Measurements from ENCODE around the gene ULK1. TPM values are rescaled to one million over a fixed set of nuclear protein-coding genes. Genes with fewer than 3 reads are reported as not detected.
A peak's percentile ranks its signal among the peaks of the same experiment; 100 is the strongest.
"Not testable (repeated sequence)": the region's sequence is repeated elsewhere in the genome, so short reads cannot be mapped to it uniquely, and the experiment has no call there.

ULK1 gene
- total and polyA plus RNA-seq, 3 experiments from 2014 or later, result 0.98 to 22.8 (median 18.7) TPM

DNA sequence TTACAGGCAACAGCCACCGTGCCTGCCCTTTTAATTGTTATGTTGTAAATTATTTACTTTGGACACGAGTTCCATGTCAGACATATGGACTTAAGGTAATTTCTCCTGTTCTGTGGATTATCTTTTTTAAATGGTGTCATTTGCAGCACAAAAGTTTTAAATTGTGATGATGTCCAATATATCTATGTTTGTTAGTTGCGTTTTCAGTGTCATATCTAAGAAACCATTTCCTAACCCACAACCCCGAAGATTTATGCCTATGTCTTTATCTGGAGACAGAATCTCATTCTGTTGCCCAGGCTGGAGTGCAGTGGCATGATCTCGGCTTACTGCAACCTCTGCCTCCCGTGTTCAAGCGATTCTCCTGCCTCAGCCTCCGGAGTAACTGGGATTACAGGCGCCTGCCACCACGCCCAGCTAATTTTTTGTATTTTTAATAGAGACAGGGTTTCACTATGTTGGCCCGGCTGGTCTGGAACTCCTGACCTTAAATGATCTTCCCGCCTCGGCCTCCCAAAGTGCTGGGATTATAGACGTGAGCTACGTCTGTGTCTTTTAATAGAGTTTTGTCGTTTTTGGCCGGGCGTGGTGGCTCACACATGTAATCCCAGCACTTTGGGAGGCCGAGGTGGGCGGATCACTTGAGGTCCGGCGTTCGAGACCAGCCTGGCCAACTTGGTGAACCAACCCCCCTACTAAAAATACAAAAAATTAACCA is 54.5 kb downstream of the ULK1 start:
- H3K36me3 ChIP-seq (ENCODE audit: insufficient read depth, low read length); H3K27me3 Mint-ChIP-seq; H3K27me3 ChIP-seq (ENCODE audit: insufficient read depth, low read length, poor library complexity, severe bottlenecking); H3K9me3 Mint-ChIP-seq; H3K9me3 ChIP-seq (ENCODE audit: low read length): not testable (repeated sequence)
- Mint-ChIP-seq H3K36me3 (peaks cover 0 to 23% (median 0%) of the 10 kb centered on the region in 3 donors), H3K27ac (peak overlapping the region; percentile 85 to 94 (median 93)), H3K4me3 (peak overlapping the region; percentile 77 to 90 (median 84)), H3K4me1 (peaks cover 27 to 48% (median 46%) of the 10 kb centered on the region in 3 donors)
- Histone ChIP-seq H3K4me1 (ENCODE audit: insufficient read depth, low read length) (peaks cover 35% of the 10 kb centered on the region), H3K4me3 (ENCODE audit: low read length) (peak overlapping the region; percentile 56), H3K27ac (ENCODE audit: low read depth, low read length) (peak overlapping the region; percentile 65)
- CTCF ChIA-PET, result interaction anchor here (1.5 kb wide), 1 partner anchor 21 kb away, joined by 4 read pairs; no protein-coding TSS in a partner anchor
- POLR2A ChIA-PET, result interaction anchor here (1.0 to 1.9 kb wide), 3 partner anchors 14 to 52 kb away, joined by 3 to 7 read pairs (median 4); partner anchors contain the start of gene PUS1
- DNase-seq, result peak in 1 of 5 donors; percentile 18

DNA sequence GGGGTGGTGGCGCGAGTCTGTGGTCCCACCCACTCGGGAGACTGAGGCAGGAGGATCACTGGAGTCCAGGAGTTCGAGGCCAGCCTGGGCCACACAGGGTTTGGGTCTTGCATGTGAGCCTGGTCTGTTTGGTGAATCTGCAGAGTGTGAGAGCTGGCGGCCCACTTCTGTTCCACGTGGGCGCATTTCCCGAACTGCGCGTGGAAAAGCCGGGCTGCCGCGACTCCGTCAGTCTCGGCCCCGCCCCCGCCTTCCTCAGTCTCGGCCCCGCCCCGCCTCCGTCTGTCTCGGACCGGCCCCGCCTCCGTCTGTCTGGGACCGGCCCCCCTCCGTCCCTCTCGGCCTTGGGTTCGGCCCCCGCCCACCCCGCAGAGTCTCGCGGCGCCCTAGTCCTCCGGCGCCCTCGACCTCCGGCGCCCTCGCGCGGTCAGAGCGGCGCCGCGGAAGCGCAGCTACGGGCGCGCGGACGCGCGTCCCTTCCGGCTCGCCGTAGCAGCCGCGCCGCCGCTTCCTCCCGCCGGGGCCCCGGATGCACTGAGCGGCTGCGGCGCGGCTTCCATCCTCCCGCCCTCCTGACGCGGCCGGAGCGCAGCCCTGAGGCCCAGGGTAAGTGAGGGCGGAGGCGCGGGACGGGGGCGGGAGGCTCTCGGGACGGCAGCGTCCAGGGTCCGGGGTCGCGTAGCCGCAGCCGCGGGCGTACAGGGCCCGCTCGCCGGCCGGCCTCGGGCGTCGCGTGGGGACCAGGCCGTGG is 55.2 kb downstream of the ULK1 start, which contains the start of gene EP400:
TSS of gene EP400 (plus strand) at position 512 of the 751 bp plus-strand sequence. CDS start 10,678 bp downstream, outside the sequence.
- Mint-ChIP-seq H3K27me3 (peaks cover 0 to 2% of the 10 kb centered on the region in 2 donors), H3K4me1 (peaks cover 29 to 53% (median 50%) of the 10 kb centered on the region in 3 donors), H3K27ac (peak within 1 kb of the TSS; percentile 89 to 95 (median 94)), H3K4me3 (peak within 1 kb of the TSS; percentile 91 to 96 (median 91)), H3K36me3 (peaks cover 0 to 19% (median 0%) of the 10 kb centered on the region in 3 donors), H3K9me3 (no peaks in the 10 kb centered on the region)
- CTCF ChIA-PET, result interaction anchor here (1.0 to 1.5 kb wide), 4 partner anchors 11 to 845 kb away, joined by 3 to 4 read pairs (median 4); no protein-coding TSS in a partner anchor
- Histone ChIP-seq H3K27ac (ENCODE audit: low read depth, low read length) (peak within 1 kb of the TSS; percentile 69), H3K4me1 (ENCODE audit: insufficient read depth, low read length) (peaks cover 35% of the 10 kb centered on the region), H3K27me3 (ENCODE audit: insufficient read depth, low read length, poor library complexity, severe bottlenecking) (no peaks in the 10 kb centered on the region), H3K4me3 (ENCODE audit: low read length) (peak within 1 kb of the TSS; percentile 78), H3K9me3 (ENCODE audit: low read length) (no peaks in the 10 kb centered on the region), H3K36me3 (ENCODE audit: insufficient read depth, low read length) (no peaks in the 10 kb centered on the region)
- peak; percentile 86 to 96 (median 95) for DNase-seq
- POLR2A ChIA-PET, result interaction anchor here (0.7 to 1.9 kb wide), 4 partner anchors 9 to 53 kb away, joined by 3 to 7 read pairs (median 4); partner anchors contain the start of gene PUS1

DNA sequence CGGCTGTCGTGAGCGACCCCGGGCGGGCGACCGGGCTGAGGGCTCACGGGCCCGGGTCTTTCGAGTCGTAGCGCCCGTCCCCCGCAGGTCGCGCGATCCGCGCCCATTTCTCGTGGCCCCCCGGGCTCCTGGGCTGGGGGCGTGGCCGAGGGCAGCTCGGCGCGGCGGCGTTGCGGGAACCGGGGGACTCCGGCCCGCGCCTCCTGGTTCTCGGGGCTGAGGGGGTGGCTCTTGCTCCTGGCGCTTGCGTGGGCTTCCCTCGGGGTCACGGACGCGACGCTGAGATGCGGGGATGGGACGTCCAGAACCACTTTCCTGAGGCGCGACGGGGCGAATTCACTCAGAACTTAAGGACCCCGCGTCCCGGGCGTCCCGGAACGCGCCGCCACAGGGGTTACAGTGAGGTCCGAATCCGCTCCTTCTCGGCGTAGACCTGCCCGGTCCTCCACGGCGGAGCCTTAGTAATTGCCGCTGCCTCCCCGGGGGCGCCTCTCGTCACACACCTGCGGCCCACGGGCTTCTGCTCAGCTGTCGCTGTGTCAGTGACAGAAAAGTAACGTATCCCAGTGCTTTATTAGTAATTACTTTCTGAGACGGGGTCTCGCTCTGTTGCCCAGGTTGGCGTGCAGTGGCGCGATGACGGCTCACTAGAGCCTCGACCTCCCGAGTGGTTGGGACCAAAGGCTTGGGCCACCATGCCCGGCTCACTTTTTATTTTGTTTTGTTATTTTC is 55.9 kb downstream of the ULK1 start:
- Histone ChIP-seq H3K4me1 (ENCODE audit: insufficient read depth, low read length) (peaks cover 35% of the 10 kb centered on the region), H3K4me3 (ENCODE audit: low read length) (peak overlapping the region; percentile 78), H3K27ac (ENCODE audit: low read depth, low read length) (peak overlapping the region; percentile 69), H3K36me3 (ENCODE audit: insufficient read depth, low read length) (no peaks in the 10 kb centered on the region), H3K9me3 (ENCODE audit: low read length) (no peaks in the 10 kb centered on the region), H3K27me3 (ENCODE audit: insufficient read depth, low read length, poor library complexity, severe bottlenecking) (no peaks in the 10 kb centered on the region)
- Mint-ChIP-seq H3K27ac (peak overlapping the region; percentile 74 to 95 (median 92)), H3K27me3 (peaks cover 0 to 2% of the 10 kb centered on the region in 2 donors), H3K4me3 (peak overlapping the region; percentile 91 to 96 (median 91)), H3K9me3 (no peaks in the 10 kb centered on the region), H3K36me3 (peaks cover 0 to 16% (median 0%) of the 10 kb centered on the region in 3 donors), H3K4me1 (peaks cover 30 to 59% (median 58%) of the 10 kb centered on the region in 3 donors)
- CTCF ChIA-PET, result interaction anchor here (1.0 to 1.5 kb wide), 4 partner anchors 11 to 846 kb away, joined by 3 to 4 read pairs (median 4); no protein-coding TSS in a partner anchor
- peak in 3 of 5 donors; percentile 23 to 59 (median 44) for DNase-seq
- POLR2A ChIA-PET, result interaction anchor here (0.7 to 1.9 kb wide), 4 partner anchors 8 to 54 kb away, joined by 3 to 7 read pairs (median 4); partner anchors contain the start of gene PUS1

DNA sequence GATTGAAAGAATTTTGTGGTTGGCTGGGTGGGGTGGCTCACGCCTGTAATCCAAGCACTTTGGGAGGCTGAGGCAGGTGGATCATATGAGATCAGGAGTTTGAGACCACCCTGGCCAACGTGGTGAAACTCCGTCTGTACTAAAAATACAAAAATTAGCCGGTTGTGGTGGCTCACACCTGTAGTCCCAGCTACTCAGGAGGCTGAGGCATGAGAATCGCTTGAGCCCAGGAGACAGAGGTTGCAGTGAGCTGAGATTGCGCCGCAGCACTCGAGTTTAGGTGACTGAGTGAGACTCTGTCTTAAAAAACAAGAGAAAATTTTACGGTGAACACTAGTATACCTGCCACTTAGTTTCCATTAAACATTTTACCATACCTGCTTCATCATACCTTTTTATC is 59.4 kb downstream of the ULK1 start:
- H3K4me3 ChIP-seq (ENCODE audit: low read length); H3K36me3 ChIP-seq (ENCODE audit: insufficient read depth, low read length); H3K9me3 Mint-ChIP-seq; POLR2A ChIA-PET; H3K27me3 ChIP-seq (ENCODE audit: insufficient read depth, low read length, poor library complexity, severe bottlenecking); H3K27ac ChIP-seq (ENCODE audit: low read depth, low read length); DNase-seq; H3K27me3 Mint-ChIP-seq; H3K9me3 ChIP-seq (ENCODE audit: low read length): not testable (repeated sequence)
- H3K4me1 Mint-ChIP-seq, result peaks cover 44 to 75% (median 67%) of the 10 kb centered on the region in 3 donors
- peaks cover 0 to 22% (median 3%) of the 10 kb centered on the region in 3 donors for H3K36me3 Mint-ChIP-seq
- CTCF ChIA-PET, result interaction anchor here (1.0 kb wide), 1 partner anchor 243 kb away, joined by 3 read pairs; the partner anchor contains the start of gene SFSWAP
- peak overlapping the region in 1 of 8 donors; percentile 79 for H3K27ac Mint-ChIP-seq
- peaks cover 42% of the 10 kb centered on the region for H3K4me1 ChIP-seq (ENCODE audit: insufficient read depth, low read length)
- H3K4me3 Mint-ChIP-seq, result peak overlapping the region in 2 of 7 donors; percentile 33 to 71

DNA sequence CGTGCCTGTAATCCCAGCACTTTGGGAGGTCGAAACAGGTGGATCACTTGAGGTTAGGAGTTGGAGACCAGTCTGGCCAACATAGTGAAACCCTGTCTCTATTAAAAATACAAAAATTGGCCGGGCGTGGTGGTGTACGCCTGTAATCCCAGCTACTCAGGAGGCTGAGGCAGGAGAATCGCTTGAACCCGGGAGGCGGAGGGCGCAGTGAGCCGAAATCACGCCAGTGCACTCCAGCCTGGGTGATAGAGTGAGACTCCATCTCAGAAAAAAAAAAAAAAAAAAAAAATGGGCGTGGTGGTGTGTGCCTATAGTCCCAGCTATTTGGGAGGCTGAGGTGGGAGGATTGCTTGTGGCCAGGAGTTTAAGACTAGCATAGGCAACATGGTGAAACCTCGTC is 60.0 kb downstream of the ULK1 start:
- CTCF ChIA-PET; H3K9me3 Mint-ChIP-seq; DNase-seq; H3K27ac ChIP-seq (ENCODE audit: low read depth, low read length); H3K27me3 Mint-ChIP-seq; H3K9me3 ChIP-seq (ENCODE audit: low read length); H3K27me3 ChIP-seq (ENCODE audit: insufficient read depth, low read length, poor library complexity, severe bottlenecking); H3K4me3 Mint-ChIP-seq; H3K36me3 ChIP-seq (ENCODE audit: insufficient read depth, low read length); POLR2A ChIA-PET; H3K4me3 ChIP-seq (ENCODE audit: low read length): not testable (repeated sequence)
- H3K4me1 ChIP-seq (ENCODE audit: insufficient read depth, low read length), result peaks cover 43% of the 10 kb centered on the region
- H3K27ac Mint-ChIP-seq, result peak overlapping the region in 1 of 8 donors; percentile 59
- peaks cover 49 to 77% (median 67%) of the 10 kb centered on the region in 3 donors for H3K4me1 Mint-ChIP-seq
- H3K36me3 Mint-ChIP-seq, result peaks cover 0 to 26% (median 3%) of the 10 kb centered on the region in 3 donors

DNA sequence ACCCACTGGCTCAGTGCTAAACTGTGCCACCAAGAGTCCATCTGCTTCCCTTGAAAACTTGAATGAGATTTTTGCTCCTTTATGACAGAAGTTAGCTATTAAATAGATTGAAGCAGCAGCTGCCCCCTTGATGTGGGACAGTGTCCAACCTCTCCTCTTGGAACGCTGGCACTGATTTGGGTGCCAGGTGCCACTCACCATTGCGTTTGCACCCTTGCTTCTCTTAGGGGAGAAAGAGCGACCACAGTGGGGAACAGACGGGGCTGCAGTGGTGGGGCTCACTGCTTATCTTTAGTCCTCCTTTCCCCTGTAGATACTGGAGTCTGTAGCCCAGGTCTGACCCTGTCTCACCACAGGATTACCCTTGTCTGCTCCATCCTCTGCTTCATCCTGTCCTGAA is 64.7 kb downstream of the ULK1 start:
- H3K36me3 ChIP-seq (ENCODE audit: insufficient read depth, low read length), result peaks cover 7% of the 10 kb centered on the region
- H3K27me3 ChIP-seq (ENCODE audit: insufficient read depth, low read length, poor library complexity, severe bottlenecking), result no peaks in the 10 kb centered on the region
- Mint-ChIP-seq H3K4me1 (peaks cover 57 to 77% (median 73%) of the 10 kb centered on the region in 3 donors), H3K9me3 (no peaks in the 10 kb centered on the region), H3K36me3 (peaks cover 0 to 45% (median 7%) of the 10 kb centered on the region in 3 donors), H3K4me3 (peak overlapping the region in 1 of 7 donors; percentile 35), H3K27me3 (no peaks in the 10 kb centered on the region), H3K27ac (peak overlapping the region in 6 of 8 donors; percentile 29 to 81 (median 66))
- H3K27ac ChIP-seq (ENCODE audit: low read depth, low read length), result no peak overlapping the region
- H3K4me1 ChIP-seq (ENCODE audit: insufficient read depth, low read length), result peaks cover 34% of the 10 kb centered on the region
- no peak overlapping the region for H3K4me3 ChIP-seq (ENCODE audit: low read length)
- ChIA-PET CTCF (no interaction called here), POLR2A (interaction anchor here (0.8 kb wide), 1 partner anchor 14 kb away, joined by 9 read pairs; no protein-coding TSS in a partner anchor)
- no peak for DNase-seq
- no peaks in the 10 kb centered on the region for H3K9me3 ChIP-seq (ENCODE audit: low read length)
